ENCODE data around the gene DNAH17. TPM values are rescaled to one million over a fixed set of nuclear protein-coding genes. Genes with fewer than 3 reads are reported as not detected.

DNAH17 gene
- total and polyA plus RNA-seq, 2 of the 13 experiments (the other 11 are each of a cell fraction or from before 2014, with no cell fraction given), result 0.86 to 1.6 TPM

GRCh38 chr17:78558181-78558850 is 18.9 kb downstream of the DNAH17 start (continued):
- TF ChIP-seq PITX1 (CRISPR knock-in tag; IDR thresholded peaks at IDR 0.05) (no peak), ZNF556 (CRISPR knock-in tag; IDR thresholded peaks at IDR 0.05; ENCODE audit: borderline replicate concordance) (no peak), ZNF644 (CRISPR knock-in tag; IDR thresholded peaks at IDR 0.05; ENCODE audit: low read depth) (peak; percentile 70; the same call in 1 of the 2 replicates), RXRB (CRISPR knock-in tag; IDR thresholded peaks at IDR 0.05; ENCODE audit: borderline replicate concordance) (peak; percentile 67; the same call in 1 of the 2 replicates), TP53 (CRISPR knock-in tag; conservative IDR thresholded peaks at IDR 0.05) (no peak), ZNF407 (CRISPR knock-in tag; IDR thresholded peaks at IDR 0.05; ENCODE audit: not compliant biosample characterization) (no peak), TEAD3 (CRISPR knock-in tag; optimal IDR thresholded peaks at IDR 0.05; ENCODE audit: borderline replicate concordance) (peak; percentile 74), ZNF34 (CRISPR knock-in tag; IDR thresholded peaks at IDR 0.05; ENCODE audit: borderline replicate concordance) (no peak), GPN1 (CRISPR knock-in tag; IDR thresholded peaks at IDR 0.05; ENCODE audit: borderline replicate concordance) (no peak), ZNF687 (CRISPR knock-in tag; IDR thresholded peaks at IDR 0.05) (no peak; the same call in 1 of the 2 replicates), REL (CRISPR knock-in tag; conservative IDR thresholded peaks at IDR 0.05) (no peak), ZNF350 (CRISPR knock-in tag; IDR thresholded peaks at IDR 0.05; ENCODE audit: borderline replicate concordance, low read depth) (peak; percentile 60; the same call in 1 of the 2 replicates), SSRP1 (CRISPR knock-in tag; IDR thresholded peaks at IDR 0.05) (peak; percentile 92; the same call in 1 of the 2 replicates), ZNF614 (CRISPR knock-in tag; IDR thresholded peaks at IDR 0.05; ENCODE audit: borderline replicate concordance) (0 out of 2 replicates have a peak, but pooled peaks have one; percentile 74), ZNF709 (CRISPR knock-in tag; IDR thresholded peaks at IDR 0.05) (no peak; the same call in 1 of the 2 replicates), RXRA (CRISPR knock-in tag; IDR thresholded peaks at IDR 0.05) (peak; percentile 76), ZNF225 (CRISPR knock-in tag; IDR thresholded peaks at IDR 0.05) (no peak), PHF5A (CRISPR knock-in tag; IDR thresholded peaks at IDR 0.05; ENCODE audit: low read depth, unreplicated experiment) (no peak)

Data from HepG2 (cell line).